Measurements from ENCODE around the gene LTK. TPM values are rescaled to one million over a fixed set of nuclear protein-coding genes. Genes with fewer than 3 reads are reported as not detected.

The LTK gene
- total RNA-seq (2021; ENCODE audit: unreplicated experiment) (9.2 TPM), Bru-seq, nascent RNA (percentile 40 among the genes with signal in this experiment), BruChase-seq, experiment 1, labeled RNA remaining after a 6-hour chase (percentile 57 among the genes with signal in this experiment), BruChase-seq, experiment 2, labeled RNA remaining after a 2-hour chase (percentile 50 among the genes with signal in this experiment)
- polyA plus RNA-seq (2012) = 7.0 and 7.5 TPM in 2 replicates
- long read RNA-seq, partial matches to known transcripts = 7 of 17 reads
- long read RNA-seq, other reads (novel, unspliced or antisense) = 9 of 17 reads

- RAD21 ChIA-PET (ENCODE audit: low non-redundant PET in 1 of 2, low total read pairs in 2 of 2, uncharacterized antibody in 2 of 2, unreplicated experiment in 2 of 2) = no interaction called here
- Histone ChIP-seq H3K9me2 (ENCODE audit: insufficient read depth) (no peaks in the 10 kb centered on the region), H3K9ac (ENCODE audit: low read length) (peak within 1 kb of the TSS; percentile 63), H3K4me3 (replicated peaks in 1 of 2; ENCODE audit: low read depth in 1 of 2, low read length in 2 of 2) (peak within 1 kb of the TSS; percentile 54 to 79), H3K4me1 (ENCODE audit: control insufficient read depth in 1 of 2, insufficient read depth in 2 of 2, low read length in 2 of 2) (peaks cover 15 to 27% of the 10 kb centered on the region in 2 experiments), H3K9me3 (ENCODE audit: control insufficient read depth in 1 of 2, insufficient read depth in 1 of 2, low read depth in 1 of 2, low read length in 2 of 2) (no peaks in the 10 kb centered on the region), H3K79me2 (ENCODE audit: insufficient read depth, low read length) (no peaks in the 10 kb centered on the region), H3K27me3 (ENCODE audit: insufficient read depth, low read length) (no peaks in the 10 kb centered on the region), H3K4me2 (ENCODE audit: low read length) (peak within 1 kb of the TSS; percentile 100), H3K36me3 (ENCODE audit: control insufficient read depth in 1 of 2, insufficient read depth in 2 of 2, low read length in 2 of 2) (peaks cover 0 to 4% of the 10 kb centered on the region in 2 experiments; a peak in 1 of 4 replicates), H2AFZ (ENCODE audit: low read depth, low read length, poor library complexity, severe bottlenecking) (peak within 1 kb of the TSS; percentile 83), H4K20me1 (ENCODE audit: insufficient read depth) (no peaks in the 10 kb centered on the region), H3K27ac (ENCODE audit: low read depth, low read length) (peak within 1 kb of the TSS; percentile 52; the same call in 1 of the 2 replicates)
- TSS peak; percentile 20 for BruUV-seq (replicated peaks)
- POLR2A ChIA-PET = interaction anchor here (1.0 to 1.4 kb wide), 2 partner anchors 21 to 31 kb away, joined by 3 to 4 read pairs; partner anchors contain the start of gene RPAP1
- peak; percentile 91 for TF ChIP-seq TCF7L2 (IDR thresholded peaks at IDR 0.05; ENCODE audit: borderline replicate concordance, extremely low read depth, insufficient read depth, insufficient read length)
- TF ChIP-seq POLR2AphosphoS5 (IDR thresholded peaks at IDR 0.05; ENCODE audit: low read depth, low read length) = peak; percentile 29
- no peak for TF ChIP-seq EGR1 (IDR thresholded peaks at IDR 0.05; ENCODE audit: low read depth)
- TF ChIP-seq ZBTB33 (IDR thresholded peaks at IDR 0.05; ENCODE audit: extremely low read depth, insufficient replicate concordance, low read length) = no peak
- peak; percentile 55 for TF ChIP-seq MAX (IDR thresholded peaks at IDR 0.05)
- TF ChIP-seq ZNF274 (IDR thresholded peaks at IDR 0.05; ENCODE audit: low read depth, low read length) = no peak
- TF ChIP-seq JUND (IDR thresholded peaks at IDR 0.05) = no peak
- intact Hi-C loops (cut with micrococcal nuclease) = no loop called here
- CTCF ChIA-PET = interaction anchor here (1.2 kb wide), 1 partner anchor 48 kb away, joined by 4 read pairs; no protein-coding TSS in a partner anchor
- DNase-seq (ENCODE audit: low read depth, low spot score) (peak; percentile 65), ATAC-seq (peak; percentile 89)
Observed at GRCh38 chr15:41513506-41514227, at the start of gene LTK. Gene LTK, minus strand, starts transcription at chr15:41513827. Its CDS starts 118 bp downstream, at chr15:41513709.

Data from HCT116 (cell line).